Activated CD8-positive, alpha-beta T cell treated with anti-CD3 and anti-CD28 coated beads for 36 hours (primary cell): ENCODE data around the gene STRIP1. TPM values are rescaled to one million over a fixed set of nuclear protein-coding genes. Genes with fewer than 3 reads are reported as not detected.

Experiments used
- ATAC-seq: fragments of 200-7000 bp; cut with Tn5 transposase; one replicate; pipeline ENCODE4 v1.10.0; 2021; ENCODE audit warnings: mild to moderate bottlenecking, moderate library complexity
- CTCF ChIA-PET: fragments of 350-600 bp; sonication (Branson Sonifier 250); formaldehyde crosslinking; loops from one replicate; lab custom pipeline; 2021; ENCODE audit warnings: antibody characterized with exemption; lab: Charles Lee
- POLR2A ChIA-PET: fragments of 350-600 bp; sonication (Branson Sonifier 250); formaldehyde crosslinking; loops from one replicate; lab custom pipeline; 2021; ENCODE audit warnings: antibody characterized with exemption; lab: Charles Lee
- DNase-seq: peaks from one replicate; pipeline ENCODE4 v3.0.0-alpha.2; 2020
- H3K27ac Mint-ChIP-seq: one replicate; pipeline ENCODE4 v1.8.0; 2021; ENCODE audit warnings: mild to moderate bottlenecking, mixed read lengths
- H3K27me3 Mint-ChIP-seq: one replicate; pipeline ENCODE4 v1.8.0; 2021; ENCODE audit warnings: mixed read lengths
- H3K36me3 Mint-ChIP-seq: one replicate; pipeline ENCODE4 v1.8.0; 2021; ENCODE audit warnings: low read depth, mixed read lengths
- H3K4me1 Mint-ChIP-seq: one replicate; pipeline ENCODE4 v1.8.0; 2021; ENCODE audit warnings: low read depth, mixed read lengths
- H3K4me3 Mint-ChIP-seq: one replicate; pipeline ENCODE4 v1.8.0; 2021; ENCODE audit warnings: mild to moderate bottlenecking, moderate library complexity, mixed read lengths
- H3K9me3 Mint-ChIP-seq: one replicate; pipeline ENCODE4 v1.8.0; 2021; ENCODE audit warnings: mixed read lengths
- intact Hi-C: fragments of 100-400 bp; cut with micrococcal nuclease; formaldehyde crosslinking; loops from one replicate; pipeline ENCODE4 v1.10.0; 2022
- total RNA-seq, 2 experiments: library from RNA; stranded (reverse); gene quantifications; one replicate each; pipeline ENCODE4 v1.2.3, GENCODE V29; 2021
- TF ChIP-seq, protein P1 (sequence below): fragments of 200-600 bp; IDR thresholded peaks from one replicate; pipeline ENCODE4 v1.8.0; 2022; ENCODE audit warnings: antibody characterized with exemption, mild to moderate bottlenecking

STRIP1 gene
- total RNA-seq, 2 experiments from 2014 or later: 24.6 to 24.8 TPM

DNA sequence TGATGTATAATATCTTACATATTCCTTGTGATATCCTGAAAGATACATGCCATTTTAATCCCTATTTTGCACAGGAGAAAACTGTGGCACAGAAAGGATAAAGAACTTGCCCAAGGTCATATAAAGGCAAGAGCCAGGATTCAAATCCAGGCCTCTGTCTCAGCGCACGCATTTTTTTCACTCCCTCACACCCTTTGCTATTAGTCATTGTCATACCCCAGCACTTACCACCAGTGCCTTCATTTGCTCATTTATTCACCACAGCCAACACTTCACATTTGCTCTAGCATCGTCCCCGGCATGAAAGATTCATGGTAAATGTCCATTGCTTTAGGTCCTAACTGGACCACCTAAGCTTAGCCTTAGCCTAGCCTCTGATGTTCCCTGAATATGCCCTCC, 21.9 kb downstream of the STRIP1 start:
- Mint-ChIP-seq H3K27me3 (no peaks in the 10 kb centered on the region), H3K9me3 (no peaks in the 10 kb centered on the region), H3K4me1 (no peaks in the 10 kb centered on the region), H3K4me3 (no peak overlapping the region), H3K36me3 (peaks cover 40% of the 10 kb centered on the region), H3K27ac (no peak overlapping the region)
- TF ChIP-seq, protein P1, sequence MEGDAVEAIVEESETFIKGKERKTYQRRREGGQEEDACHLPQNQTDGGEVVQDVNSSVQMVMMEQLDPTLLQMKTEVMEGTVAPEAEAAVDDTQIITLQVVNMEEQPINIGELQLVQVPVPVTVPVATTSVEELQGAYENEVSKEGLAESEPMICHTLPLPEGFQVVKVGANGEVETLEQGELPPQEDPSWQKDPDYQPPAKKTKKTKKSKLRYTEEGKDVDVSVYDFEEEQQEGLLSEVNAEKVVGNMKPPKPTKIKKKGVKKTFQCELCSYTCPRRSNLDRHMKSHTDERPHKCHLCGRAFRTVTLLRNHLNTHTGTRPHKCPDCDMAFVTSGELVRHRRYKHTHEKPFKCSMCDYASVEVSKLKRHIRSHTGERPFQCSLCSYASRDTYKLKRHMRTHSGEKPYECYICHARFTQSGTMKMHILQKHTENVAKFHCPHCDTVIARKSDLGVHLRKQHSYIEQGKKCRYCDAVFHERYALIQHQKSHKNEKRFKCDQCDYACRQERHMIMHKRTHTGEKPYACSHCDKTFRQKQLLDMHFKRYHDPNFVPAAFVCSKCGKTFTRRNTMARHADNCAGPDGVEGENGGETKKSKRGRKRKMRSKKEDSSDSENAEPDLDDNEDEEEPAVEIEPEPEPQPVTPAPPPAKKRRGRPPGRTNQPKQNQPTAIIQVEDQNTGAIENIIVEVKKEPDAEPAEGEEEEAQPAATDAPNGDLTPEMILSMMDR: no peak
- intact Hi-C loops: no loop called here
- ChIA-PET POLR2A (interaction anchor here (0.5 to 0.8 kb wide), 2 partner anchors 10 to 31 kb away, joined by 3 to 4 read pairs; no protein-coding TSS in a partner anchor), CTCF (interaction anchor here (0.9 to 9.6 kb wide), 6 partner anchors 9 to 52 kb away, joined by 3 to 251 read pairs (median 8); partner anchors contain the start of genes STRIP1 and UBL4B)
- ATAC-seq (no peak), DNase-seq (no peak)

DNA sequence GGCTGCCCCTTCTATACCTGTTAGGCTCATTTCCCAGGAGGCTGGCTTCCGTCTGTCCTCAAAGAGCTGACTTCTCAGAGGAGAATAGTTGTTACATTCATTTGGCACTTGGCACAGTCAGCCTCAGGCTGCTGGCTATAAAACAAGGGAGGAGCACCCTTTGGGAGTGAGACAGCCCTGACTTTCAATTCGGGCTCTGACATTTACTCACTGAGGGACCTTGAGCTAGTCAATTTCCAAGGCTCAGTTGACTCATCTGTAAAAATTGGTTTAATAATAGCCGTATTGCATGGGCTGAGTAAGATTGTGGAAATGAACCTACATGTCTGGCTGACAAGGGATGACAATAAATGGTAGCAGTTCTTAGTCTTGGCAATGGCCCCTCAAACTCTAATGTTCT, 22.4 kb downstream of the STRIP1 start:
- POLR2A ChIA-PET: interaction anchor here (0.5 to 0.8 kb wide), 2 partner anchors 10 to 31 kb away, joined by 3 to 4 read pairs; no protein-coding TSS in a partner anchor
- TF ChIP-seq, protein P1: no peak
- H3K36me3 Mint-ChIP-seq: peaks cover 40% of the 10 kb centered on the region

DNA sequence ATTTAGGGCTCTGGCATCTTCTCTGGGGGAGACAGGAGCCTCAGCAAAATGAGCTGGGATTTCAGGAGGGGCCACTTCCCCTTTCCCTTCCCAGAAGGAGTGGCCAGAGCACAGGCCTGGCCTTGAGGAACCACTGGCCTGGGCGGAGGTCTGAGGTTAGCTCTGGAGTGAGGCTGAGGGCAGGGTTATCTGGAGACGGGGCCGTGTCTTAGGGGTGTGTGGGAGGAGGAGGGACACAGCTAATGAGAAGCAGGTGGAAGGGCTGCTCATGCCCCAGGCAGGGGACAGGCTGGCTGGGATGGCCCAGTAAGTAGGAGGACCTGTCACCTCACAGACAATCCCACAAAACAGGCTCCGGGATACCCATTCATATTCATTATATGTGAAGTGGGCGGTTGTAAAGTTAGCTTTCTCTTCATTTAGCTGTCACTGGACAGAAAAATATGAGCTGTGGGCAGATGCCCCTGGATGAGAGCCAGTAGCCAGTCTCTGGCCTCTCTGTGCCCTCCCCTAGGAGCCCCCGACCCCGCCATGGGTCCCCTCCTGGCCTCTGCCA, 23.6 kb downstream of the STRIP1 start:
- Mint-ChIP-seq H3K27ac (no peak overlapping the region), H3K36me3 (peaks cover 33% of the 10 kb centered on the region), H3K4me3 (no peak overlapping the region), H3K9me3 (no peaks in the 10 kb centered on the region), H3K4me1 (no peaks in the 10 kb centered on the region), H3K27me3 (no peaks in the 10 kb centered on the region)
- CTCF ChIA-PET: interaction anchor here (0.7 to 9.6 kb wide), 7 partner anchors 10 to 51 kb away, joined by 3 to 251 read pairs (median 3); partner anchors contain the start of gene UBL4B
- ATAC-seq: no peak
- DNase-seq: no peak
- TF ChIP-seq, protein P1: no peak
- POLR2A ChIA-PET: interaction anchor here (0.5 to 1.0 kb wide), 2 partner anchors 57 to 1922 kb away, joined by 3 read pairs; no protein-coding TSS in a partner anchor
- intact Hi-C loops: no loop called here

More for the DNA sequence above, 22.4 kb downstream of the STRIP1 start:
- Mint-ChIP-seq H3K9me3 (no peaks in the 10 kb centered on the region), H3K27ac (no peak overlapping the region), H3K4me1 (no peaks in the 10 kb centered on the region), H3K4me3 (no peak overlapping the region), H3K27me3 (no peaks in the 10 kb centered on the region)
- DNase-seq (no peak), ATAC-seq (no peak)
- CTCF ChIA-PET: interaction anchor here (0.9 to 9.6 kb wide), 6 partner anchors 9 to 52 kb away, joined by 3 to 251 read pairs (median 5); partner anchors contain the start of gene UBL4B
- intact Hi-C loops: no loop called here

DNA sequence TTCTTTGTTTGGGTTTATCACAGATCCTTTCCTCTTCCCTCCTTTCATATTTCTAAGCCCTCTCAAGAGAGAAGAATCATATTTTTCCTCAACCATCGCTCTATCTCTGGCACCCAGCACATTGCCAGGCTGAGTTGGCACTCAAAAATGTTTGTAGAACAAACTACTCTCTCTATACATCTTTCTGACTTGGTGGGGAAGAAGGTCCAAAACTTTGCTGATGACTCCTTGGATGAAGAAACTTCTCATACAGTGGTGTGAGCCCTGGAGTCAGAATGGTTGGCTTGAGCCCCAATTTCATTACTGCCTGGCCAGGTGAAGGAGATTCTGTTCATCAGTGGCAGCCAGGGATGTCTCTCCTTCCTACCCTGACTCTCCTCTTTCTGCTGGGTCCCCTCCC, 24.2 kb downstream of the STRIP1 start:
- ChIA-PET POLR2A (interaction anchor here (0.5 kb wide), 1 partner anchor 1922 kb away, joined by 3 read pairs; no protein-coding TSS in a partner anchor), CTCF (interaction anchor here (2.2 to 11.0 kb wide), 6 partner anchors 9 to 58 kb away, joined by 14 to 251 read pairs (median 54); partner anchors contain the start of genes STRIP1 and UBL4B)
- intact Hi-C loops: no loop called here
- Mint-ChIP-seq H3K27ac (no peak overlapping the region), H3K9me3 (no peaks in the 10 kb centered on the region), H3K36me3 (peaks cover 27% of the 10 kb centered on the region), H3K4me3 (no peak overlapping the region), H3K4me1 (no peaks in the 10 kb centered on the region), H3K27me3 (no peaks in the 10 kb centered on the region)
- ATAC-seq (no peak), DNase-seq (no peak)
- TF ChIP-seq, protein P1: no peak
